GM10248 (cell line): Measurements from ENCODE around the gene DYSF.

Experiments used
- CTCF ChIA-PET: fragments of 300-600 bp; sonication (Branson Sonifier 250); formaldehyde crosslinking; extraction: SDS; loops from one replicate; lab custom pipeline; 2021; ENCODE audit warnings: antibody characterized with exemption; lab: Yijun Ruan, JAX
- POLR2A ChIA-PET: fragments of 350-650 bp; sonication (Branson Sonifier 250); formaldehyde crosslinking; extraction: SDS; loops from one replicate; lab custom pipeline; 2020; ENCODE audit warnings: antibody characterized with exemption; lab: Yijun Ruan, JAX
- DNase-seq: peaks from one replicate; pipeline ENCODE4 v3.0.0; 2012; ENCODE audit errors: extremely low spot score
- TF ChIP-seq, protein P1 (sequence below): IDR thresholded peaks from 2 replicates; pipeline ENCODE4 v1.5.1; 2012; ENCODE audit warnings: mild to moderate bottlenecking, low read depth; ENCODE audit errors: extremely low read depth, missing control alignments, control extremely low read depth

The DYSF gene

DNA sequence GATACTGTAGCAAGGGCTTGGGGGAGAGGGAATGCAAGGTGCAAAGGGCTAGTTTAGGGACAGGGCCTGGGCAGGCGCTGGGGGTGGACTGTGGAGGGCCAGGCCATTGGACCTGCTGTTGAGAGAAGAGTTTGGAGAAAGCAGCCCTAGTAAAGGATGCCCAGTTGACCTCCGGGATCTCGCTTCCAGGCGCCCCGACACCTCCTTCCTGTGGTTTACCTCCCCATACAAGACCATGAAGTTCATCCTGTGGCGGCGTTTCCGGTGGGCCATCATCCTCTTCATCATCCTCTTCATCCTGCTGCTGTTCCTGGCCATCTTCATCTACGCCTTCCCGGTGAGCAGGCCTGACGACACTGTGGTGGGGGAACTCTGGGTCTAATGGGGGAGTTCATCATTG lies 229.0 kb downstream of the DYSF start:
- TF ChIP-seq, protein P1, sequence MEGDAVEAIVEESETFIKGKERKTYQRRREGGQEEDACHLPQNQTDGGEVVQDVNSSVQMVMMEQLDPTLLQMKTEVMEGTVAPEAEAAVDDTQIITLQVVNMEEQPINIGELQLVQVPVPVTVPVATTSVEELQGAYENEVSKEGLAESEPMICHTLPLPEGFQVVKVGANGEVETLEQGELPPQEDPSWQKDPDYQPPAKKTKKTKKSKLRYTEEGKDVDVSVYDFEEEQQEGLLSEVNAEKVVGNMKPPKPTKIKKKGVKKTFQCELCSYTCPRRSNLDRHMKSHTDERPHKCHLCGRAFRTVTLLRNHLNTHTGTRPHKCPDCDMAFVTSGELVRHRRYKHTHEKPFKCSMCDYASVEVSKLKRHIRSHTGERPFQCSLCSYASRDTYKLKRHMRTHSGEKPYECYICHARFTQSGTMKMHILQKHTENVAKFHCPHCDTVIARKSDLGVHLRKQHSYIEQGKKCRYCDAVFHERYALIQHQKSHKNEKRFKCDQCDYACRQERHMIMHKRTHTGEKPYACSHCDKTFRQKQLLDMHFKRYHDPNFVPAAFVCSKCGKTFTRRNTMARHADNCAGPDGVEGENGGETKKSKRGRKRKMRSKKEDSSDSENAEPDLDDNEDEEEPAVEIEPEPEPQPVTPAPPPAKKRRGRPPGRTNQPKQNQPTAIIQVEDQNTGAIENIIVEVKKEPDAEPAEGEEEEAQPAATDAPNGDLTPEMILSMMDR, result no peak
- no peak for DNase-seq
- CTCF ChIA-PET, result interaction anchor here (1.9 kb wide), 1 partner anchor 10 kb away, joined by 5 read pairs; no protein-coding TSS in a partner anchor
- POLR2A ChIA-PET, result no interaction called here

- TF ChIP-seq, protein P1, result no peak
- CTCF ChIA-PET, result interaction anchor here (1.4 kb wide), 1 partner anchor 13 kb away, joined by 3 read pairs; no protein-coding TSS in a partner anchor
- POLR2A ChIA-PET, result no interaction called here
- DNase-seq, result no peak
These were observed 229.7 kb downstream of the DYSF start for GRCh38 chr2:71683070-71683469.

- no peak for DNase-seq
- CTCF ChIA-PET, result interaction anchor here (1.4 kb wide), 2 partner anchors 12 to 18 kb away, joined by 3 to 5 read pairs; no protein-coding TSS in a partner anchor
- POLR2A ChIA-PET, result no interaction called here
- TF ChIP-seq, protein P1, result no peak
These were observed 230.3 kb downstream of the DYSF start for GRCh38 chr2:71683666-71684065.

GRCh38 chr2:71684226-71685072 lies 231.1 kb downstream of the DYSF start:
- TF ChIP-seq, protein P1, result no peak
- no peak for DNase-seq
- ChIA-PET POLR2A (no interaction called here), CTCF (interaction anchor here (1.4 kb wide), 1 partner anchor 19 kb away, joined by 5 read pairs; no protein-coding TSS in a partner anchor)

DNA sequence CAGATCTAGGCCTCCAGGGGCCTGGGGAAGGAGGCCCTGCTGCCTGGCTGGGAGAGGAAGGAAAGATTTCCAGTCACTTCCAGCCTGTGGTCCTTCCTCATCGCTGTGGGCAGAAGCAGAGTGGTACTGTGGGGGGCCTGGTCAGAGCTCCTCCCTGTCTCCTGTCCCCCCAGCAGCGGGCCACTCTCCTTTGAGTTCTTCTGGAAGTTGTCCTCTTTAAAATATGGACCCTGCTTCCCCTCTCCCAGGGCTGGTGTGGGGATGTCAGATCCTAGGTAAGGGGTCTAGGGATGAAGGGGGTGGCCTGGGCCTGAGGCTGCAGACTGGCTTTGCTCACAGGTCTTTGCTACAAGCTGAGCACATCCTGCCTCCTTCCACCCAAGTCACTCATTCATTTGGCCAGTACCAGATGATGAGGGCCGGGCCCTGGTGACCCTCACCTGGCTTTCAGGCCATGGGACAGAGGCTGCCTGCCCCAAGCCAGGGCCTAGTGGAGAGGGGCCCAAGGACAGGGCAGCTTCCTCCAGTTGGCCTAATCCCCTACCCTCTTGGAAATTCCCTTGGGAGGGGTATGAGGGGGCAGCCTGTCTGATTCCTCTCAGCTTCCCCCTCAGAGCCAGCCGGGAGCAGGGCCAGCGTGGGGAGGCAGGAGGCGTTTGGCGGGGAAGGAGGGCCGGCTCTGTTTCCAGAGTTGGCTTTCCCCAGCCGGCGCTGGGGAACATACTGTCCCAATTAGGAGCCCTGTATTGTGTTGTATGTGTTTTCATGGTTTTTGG lies 231.9 kb downstream of the DYSF start:
- DNase-seq, result no peak
- TF ChIP-seq, protein P1, result no peak
- ChIA-PET POLR2A (no interaction called here), CTCF (no interaction called here)

GRCh38 chr2:71685941-71686611 lies 232.7 kb downstream of the DYSF start:
- no peak for DNase-seq
- CTCF ChIA-PET, result no interaction called here
- TF ChIP-seq, protein P1, result no peak
- POLR2A ChIA-PET, result no interaction called here
